ENCODE results near the gene TMC6. TPM values are rescaled to one million over a fixed set of nuclear protein-coding genes. Genes with fewer than 3 reads are reported as not detected.

TMC6 gene
- total RNA-seq, 1 experiment from 2014 or later = 50.5 TPM

Other genes starting within 250 kb of the TMC6 start
- 2.5 and 2.7 TPM in 2 replicates for gene TNRC6C, start 170.1 kb downstream of the TMC6 start, total RNA-seq (2014; rRNA removed; shearing (Covaris generic))
- gene TMC8, start 2.0 kb upstream of the TMC6 start, total RNA-seq (2014; rRNA removed; shearing (Covaris generic)) = 0.14 TPM in 1 of 2 replicates, not detected in the other
- not detected in 2 replicates for gene C17orf99, start 17.6 kb upstream of the TMC6 start, total RNA-seq (2014; rRNA removed; shearing (Covaris generic))
- 67.0 and 71.8 TPM in 2 replicates for gene SYNGR2, start 39.8 kb upstream of the TMC6 start, total RNA-seq (2014; rRNA removed; shearing (Covaris generic))
- 76.8 and 84.5 TPM in 2 replicates for gene TK1, start 58.3 kb upstream of the TMC6 start, total RNA-seq (2014; rRNA removed; shearing (Covaris generic))
- gene AFMID, start 58.6 kb upstream of the TMC6 start, total RNA-seq (2014; rRNA removed; shearing (Covaris generic)) = 43.1 and 60.6 TPM in 2 replicates
- gene BIRC5, start 85.5 kb upstream of the TMC6 start, total RNA-seq (2014; rRNA removed; shearing (Covaris generic)) = 170 and 172 TPM in 2 replicates
- gene TMEM235, start 102.9 kb upstream of the TMC6 start, total RNA-seq (2014; rRNA removed; shearing (Covaris generic)) = not detected in 2 replicates
- 72.7 and 90.1 TPM in 2 replicates for gene SOCS3, start 231.3 kb upstream of the TMC6 start, total RNA-seq (2014; rRNA removed; shearing (Covaris generic))
- 16.3 and 43.0 TPM in 2 replicates for gene PGS1, start 249.9 kb upstream of the TMC6 start, total RNA-seq (2014; rRNA removed; shearing (Covaris generic))

Measured in G401 (cell line).